ENCODE measurements around the gene USP25.

USP25 gene

DNA sequence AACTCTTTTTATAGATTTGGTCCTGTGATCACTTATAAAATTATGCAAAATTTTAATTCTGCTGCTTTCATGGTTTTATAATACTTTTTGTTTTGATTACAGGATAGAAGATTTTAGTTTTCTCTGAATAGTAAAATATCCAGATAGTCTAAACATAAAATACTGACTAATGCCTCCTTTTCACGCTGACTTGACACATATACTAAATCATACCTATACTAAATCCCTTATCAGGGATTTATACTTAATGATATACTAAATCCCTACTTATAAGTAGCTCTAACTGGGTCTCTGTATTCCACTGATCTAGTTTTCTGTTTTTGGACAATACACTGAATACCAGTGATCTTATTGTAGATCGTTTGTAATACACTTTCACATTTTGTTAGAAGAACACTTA lies 128.0 kb downstream of the USP25 start:
- DNase-seq (ENCODE audit: low spot score), result no peak

DNA sequence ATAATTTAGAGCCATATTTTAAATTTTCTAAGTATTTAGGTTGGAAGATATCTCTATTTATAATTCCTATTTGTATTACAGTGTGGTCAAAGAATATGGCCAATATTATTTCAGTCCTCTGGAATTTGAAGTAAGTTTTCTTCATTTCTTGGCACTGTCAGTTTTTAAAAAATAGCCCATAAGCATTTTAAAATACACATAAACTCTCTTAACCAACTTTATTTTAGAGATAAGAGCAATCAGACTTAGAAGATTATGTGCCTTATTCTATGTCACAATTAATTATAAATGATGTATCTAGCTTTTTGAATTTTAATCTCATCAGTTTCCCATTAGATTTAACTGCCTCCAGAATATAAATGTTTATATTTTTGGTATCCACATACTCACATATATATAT lies 130.8 kb downstream of the USP25 start:
- DNase-seq (ENCODE audit: low spot score), result no peak

DNA sequence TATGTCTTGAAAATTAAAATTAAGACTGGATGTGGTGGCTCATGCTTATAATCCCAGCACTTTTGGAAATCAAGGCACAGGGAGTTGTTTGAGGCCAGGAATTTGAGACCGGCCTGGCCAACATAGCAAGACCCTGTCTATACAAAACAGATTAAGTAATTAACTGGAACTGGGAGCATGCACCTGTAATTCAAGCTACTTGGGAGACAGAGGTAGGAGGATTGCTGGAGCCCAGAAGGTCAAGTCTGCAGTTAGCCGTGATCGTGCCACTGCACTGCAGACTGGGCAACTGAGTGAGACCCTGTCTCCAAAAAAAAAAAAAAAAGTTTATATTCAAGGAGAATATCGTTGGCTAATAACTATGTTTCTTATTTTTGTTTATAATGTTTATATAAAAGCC lies 139.2 kb downstream of the USP25 start:
- no peak for DNase-seq (ENCODE audit: low spot score)

DNA sequence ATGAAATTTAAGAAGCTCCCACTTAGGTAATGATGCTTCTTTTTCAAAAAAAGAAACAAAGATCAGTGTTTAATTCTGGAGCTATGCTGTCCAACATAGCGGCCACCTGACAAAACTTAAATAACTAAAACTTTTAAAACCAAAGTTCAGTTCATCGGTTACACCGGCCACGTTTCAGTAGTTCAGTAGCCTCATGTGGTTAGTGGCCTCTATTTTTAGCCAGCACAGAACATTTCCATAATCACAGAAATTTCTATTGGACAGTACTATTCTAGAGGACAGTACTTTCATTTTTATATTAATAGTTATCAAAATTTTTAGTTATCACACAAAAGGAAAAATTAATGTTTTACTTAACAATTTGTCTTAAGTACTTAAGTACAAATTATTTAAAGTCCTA lies 141.0 kb downstream of the USP25 start:
- DNase-seq (ENCODE audit: low spot score), result no peak

DNA sequence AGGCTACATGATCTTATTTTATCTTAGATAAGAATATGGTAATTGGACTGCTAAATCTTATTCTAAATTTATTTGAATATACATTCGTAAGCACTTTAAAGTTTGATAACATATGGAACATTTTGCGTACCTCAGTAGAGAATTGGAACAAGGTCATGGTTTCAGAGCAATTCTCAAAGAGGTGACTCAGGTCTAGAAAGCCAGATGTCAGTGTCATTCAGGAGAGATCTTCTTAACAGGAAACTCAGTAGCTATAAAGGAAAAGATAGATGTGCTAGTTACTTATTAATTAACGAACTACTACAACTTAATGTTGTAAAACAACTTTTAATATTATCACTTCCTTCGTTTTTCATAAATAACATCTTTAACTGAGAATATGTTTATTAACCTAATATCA lies 142.5 kb downstream of the USP25 start:
- no peak for DNase-seq (ENCODE audit: low spot score)

DNA sequence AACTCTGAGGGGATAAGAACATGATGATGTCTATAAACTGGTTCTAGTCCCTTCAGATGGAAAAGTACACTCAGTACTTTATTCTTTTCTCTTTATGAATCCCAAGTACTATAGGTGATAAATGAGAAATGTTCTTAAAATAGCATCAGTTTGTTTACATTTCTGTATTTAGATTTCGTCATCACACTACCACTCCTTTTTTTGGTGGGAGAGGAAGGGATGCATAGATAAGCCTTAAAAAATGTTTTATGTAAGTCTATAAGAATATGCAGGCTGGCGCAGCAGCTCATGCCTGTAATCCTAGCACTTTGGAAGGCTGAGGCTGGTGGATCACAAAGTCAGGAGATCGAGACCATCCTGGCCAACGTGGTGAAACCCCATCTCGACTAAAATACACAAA lies 144.8 kb downstream of the USP25 start:
- no peak for DNase-seq (ENCODE audit: low spot score)

DNA sequence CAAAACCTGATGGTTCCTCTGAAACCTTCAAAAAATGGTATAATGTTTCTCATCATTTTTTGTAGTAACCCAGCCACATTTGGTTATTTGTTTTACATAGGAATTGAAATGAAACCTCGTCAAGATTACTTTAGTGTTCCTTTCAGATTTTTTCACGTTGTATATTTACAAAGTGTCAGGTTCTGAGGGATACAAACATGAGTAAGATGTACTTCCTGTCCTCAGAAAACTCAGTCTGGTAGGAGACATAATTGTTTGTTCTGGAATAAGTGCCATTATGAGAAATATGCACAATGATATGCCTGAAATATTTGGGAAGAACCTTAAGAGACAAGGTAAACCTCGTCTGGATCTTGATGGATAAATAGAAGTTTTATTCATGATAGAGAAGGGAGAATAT lies 145.5 kb downstream of the USP25 start:
- DNase-seq (ENCODE audit: low spot score), result no peak

DNA sequence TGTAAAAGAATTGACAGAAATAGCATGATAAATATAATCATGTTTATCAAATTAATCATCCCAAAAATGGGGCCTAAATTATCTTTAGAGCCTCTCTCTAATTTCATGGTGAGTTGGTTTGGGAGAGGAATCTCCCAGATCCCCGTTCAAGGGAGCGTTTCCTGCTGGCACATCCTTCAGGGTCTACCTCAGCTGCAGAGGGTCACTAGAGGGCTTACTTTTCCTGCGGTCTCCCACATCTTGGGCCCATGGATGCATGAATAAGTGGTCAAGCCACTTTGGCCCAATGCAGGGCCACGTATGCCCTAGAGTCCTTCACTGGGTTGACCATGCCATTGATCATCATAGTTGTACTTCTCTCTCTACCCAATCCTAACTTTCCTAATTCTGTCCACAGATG lies 164.1 kb downstream of the USP25 start:
- DNase-seq (ENCODE audit: low spot score), result no peak

DNA sequence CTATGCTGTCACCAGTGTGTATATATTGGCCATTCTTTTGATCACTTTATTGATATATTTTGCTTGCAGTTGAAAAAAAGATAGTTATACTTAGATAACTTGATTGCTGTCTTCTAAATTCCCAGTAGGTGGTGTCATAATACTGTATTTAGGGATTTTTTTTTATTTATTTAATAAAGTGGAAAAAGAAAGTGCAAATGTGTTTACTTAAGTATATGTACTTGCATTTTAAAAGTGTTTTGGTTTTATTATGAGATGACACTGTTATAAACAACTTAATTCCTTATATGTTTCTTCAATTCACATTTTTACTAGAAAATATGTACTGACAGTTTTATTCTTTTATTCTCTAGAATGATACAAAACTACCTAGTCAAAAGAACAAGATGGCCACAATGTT lies 164.8 kb downstream of the USP25 start:
- DNase-seq (ENCODE audit: low spot score), result no peak

DNA sequence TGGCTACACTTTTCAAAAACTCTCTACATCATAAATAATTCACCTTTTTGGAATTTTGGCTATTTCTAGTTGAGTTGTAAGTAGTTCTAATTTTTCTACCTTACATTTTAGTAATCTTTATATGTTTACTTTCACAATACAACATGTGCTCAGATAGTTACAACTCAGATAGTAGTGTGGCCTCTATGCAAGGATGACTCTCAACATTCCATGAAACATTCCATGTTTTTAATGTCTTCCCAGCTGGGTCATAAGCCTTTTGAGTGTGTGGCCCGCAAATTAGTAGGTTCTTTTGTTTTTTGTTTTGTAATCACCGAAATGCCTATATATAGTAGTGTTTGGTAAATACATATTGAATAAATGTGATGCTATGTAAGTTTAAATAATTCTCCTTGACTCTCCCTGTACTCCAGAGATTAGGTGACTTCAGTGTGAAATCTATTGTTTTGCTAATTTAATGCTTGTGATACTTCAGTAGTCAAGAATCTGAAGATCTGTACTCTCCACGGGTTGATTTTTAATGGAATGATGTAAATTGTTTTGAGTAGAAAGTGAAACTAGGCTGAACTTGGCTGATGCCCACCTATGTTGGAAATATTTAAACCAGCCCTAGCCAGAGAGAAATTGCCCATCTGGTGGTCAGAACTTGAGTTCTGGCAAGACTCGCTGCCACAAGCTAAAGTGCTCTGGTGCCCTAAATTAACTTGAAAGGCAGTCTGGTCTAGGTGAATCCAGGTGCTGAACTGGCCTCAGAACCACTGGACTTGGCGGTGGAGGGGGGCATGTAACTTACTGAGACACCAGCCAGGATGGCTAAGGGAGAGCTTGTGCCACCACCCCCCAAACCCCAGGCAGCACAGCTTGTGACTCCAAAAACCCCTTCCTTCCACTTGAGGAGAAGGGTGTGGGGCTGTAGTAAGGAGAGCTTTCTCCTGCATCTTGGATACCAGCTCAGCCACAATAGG lies 165.6 kb downstream of the USP25 start:
- no peak for DNase-seq (ENCODE audit: low spot score)

DNA sequence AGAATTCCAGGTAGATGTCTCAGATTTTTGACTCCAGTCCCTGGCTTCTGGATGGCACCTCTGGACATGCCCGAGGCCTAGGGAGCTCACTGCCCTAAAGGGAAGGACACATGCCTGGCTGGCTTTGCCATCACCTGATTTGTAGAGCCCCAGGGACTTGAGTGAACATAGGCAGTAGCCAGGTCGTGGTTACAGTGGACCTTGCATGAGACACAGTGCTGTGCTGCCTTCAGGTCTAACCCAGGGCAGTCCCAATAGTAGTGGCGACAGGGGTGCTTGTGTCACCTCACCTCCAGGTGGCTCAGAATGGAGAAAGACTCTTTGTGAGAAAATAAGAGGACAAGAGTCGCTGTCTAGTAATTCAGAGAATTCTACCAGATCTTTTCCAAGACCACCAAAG lies 166.7 kb downstream of the USP25 start:
- DNase-seq (ENCODE audit: low spot score), result no peak

DNA sequence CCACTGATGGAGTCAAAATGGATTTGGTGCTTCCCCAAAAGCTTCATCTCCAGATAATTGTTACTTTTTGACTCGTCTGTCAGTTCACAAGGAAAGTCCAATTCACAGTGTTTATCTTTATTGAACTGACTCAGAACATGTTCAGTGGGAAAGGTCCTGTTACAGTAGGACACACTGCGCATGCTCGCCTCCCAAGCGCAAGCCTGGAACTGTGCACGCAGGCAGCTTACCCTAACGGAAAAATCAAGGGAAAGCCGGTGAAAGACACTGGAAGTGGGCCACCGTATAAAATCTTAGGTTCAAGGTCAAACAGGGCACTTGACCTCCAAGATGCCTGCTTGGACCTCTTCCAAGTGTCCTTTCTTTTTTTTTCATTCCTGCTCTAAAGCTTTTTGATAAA lies 174.6 kb downstream of the USP25 start:
- DNase-seq (ENCODE audit: low spot score), result no peak

DNA sequence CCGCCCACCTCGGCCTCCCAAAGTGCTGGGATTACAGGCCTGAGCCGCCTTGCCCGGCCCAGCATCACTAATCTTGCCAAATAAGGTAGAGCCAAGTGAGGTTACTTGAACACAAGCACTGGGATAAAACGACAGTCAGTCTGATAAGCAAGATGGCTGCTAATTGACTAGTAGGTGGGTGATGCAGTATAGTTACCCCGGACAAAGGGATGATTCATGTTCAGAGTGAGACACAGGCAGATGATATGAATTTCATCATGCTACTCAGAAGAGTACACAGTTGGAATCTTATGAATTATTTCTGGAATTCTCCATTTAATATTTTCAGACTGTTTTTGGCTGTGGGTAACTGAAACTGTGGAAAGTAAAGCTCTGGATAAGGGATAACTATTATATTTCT lies 178.4 kb downstream of the USP25 start:
- DNase-seq (ENCODE audit: low spot score), result no peak

DNA sequence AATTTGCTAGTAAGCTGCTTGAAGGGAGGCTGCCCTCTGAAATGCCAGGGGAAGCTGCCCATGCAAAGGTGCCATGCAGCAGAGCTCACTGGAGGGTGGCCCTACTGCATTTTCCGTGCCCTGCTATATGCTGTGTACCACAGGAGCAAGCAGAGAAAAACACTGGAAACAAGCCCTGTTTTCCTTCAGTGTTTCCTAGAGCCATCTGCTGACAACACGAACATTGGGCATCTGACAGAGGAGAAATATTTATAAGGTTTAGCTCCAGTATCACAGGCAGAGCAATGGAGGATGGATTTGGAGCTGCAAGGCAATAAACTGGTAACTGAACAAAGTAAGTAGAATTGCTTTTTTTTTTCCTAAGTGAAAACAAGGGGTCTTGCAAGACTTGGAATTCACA lies 198.4 kb downstream of the USP25 start:
- no peak for DNase-seq (ENCODE audit: low spot score)

DNA sequence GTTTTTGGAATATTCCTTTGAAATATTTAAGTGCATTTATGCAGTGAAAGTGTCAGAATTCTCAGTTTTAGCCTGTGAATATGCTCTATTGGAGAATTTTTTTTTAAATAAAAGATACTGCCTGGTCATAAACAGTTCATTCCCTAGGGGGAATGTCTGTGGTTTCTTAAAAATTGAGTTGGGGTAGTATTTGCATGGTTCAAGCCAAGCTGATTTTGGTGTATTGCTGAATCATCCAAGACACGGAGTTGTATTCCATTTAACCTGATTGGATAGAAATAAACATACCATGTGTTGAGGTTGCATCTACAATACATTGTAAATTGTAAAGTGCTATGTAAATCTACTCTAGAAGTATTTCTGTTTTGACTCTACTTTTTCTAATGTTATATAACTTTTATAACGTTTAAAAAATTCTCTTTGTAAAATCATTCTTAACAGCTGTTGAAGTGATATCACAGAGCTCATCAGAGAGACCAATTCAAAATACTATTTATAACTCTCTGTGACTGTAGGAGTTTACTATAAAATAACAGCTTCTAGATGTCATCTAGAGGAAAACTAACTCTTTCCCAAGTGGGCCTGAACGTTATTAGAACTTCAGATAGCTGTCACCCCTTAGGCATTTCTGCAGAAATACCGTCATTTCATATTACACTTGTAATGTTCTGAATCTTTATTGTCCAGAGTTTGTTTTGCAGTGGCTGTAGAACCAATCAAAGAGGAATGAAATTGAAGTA lies 199.1 kb downstream of the USP25 start:
- no peak for DNase-seq (ENCODE audit: low spot score)

DNA sequence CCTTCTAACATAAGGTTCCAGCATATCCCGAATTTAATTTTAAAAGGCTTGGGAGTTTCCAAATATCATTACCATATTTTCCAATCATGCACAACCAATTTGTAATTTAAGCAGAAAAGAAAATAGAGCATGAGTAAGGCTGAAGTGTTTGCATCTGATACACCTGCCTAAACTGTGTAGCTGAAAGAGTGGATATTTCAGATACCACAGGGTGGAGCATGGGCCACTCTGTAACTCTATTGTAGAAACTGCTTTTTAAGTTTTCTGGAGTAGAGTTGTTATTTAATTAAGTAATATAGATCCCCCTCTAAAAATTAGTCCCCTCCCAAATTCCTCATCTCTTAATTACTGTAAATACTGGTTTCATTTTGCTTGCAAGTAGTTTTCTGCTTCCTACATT lies 199.8 kb downstream of the USP25 start:
- no peak for DNase-seq (ENCODE audit: low spot score)

Measured in ecto neural progenitor cell (in vitro differentiated cells).